ELR (cell line): Measurements from ENCODE around the gene KCNQ1.

Experiments
- DNase-seq: peaks from one replicate; pipeline ENCODE4 v3.0.0-alpha.2; 2015; ENCODE audit warnings: low read depth

Gene KCNQ1

GRCh38 chr11:2825889-2826678, 381.3 kb downstream of the KCNQ1 start:
- DNase-seq = peak; percentile 92

- no peak for DNase-seq
Observed at GRCh38 chr11:2826679-2827056, 381.9 kb downstream of the KCNQ1 start.

DNA sequence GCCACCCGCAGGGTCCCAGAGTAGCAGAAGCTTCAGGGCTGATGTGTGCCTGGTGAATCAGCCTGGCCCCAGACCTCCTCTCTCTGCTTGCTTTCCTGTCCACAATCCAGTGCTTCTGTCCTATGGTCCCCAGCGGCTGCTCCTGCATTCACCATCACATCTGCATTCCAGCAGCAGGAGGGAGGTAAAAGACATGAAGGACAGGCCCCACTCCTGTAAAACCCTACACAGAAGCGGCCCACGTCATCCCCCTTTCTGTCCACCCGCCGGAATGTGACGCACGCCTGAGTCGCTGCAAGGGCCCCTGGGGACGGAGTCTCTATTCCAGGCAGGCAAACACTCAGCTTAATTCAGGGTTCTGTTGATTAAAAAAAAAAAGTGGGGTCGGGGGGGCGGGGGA, 382.4 kb downstream of the KCNQ1 start:
- DNase-seq = peak; percentile 39

GRCh38 chr11:2827792-2828191, 383.0 kb downstream of the KCNQ1 start:
- DNase-seq = no peak

- DNase-seq = no peak
Observed at GRCh38 chr11:2828585-2829330, 383.9 kb downstream of the KCNQ1 start.

- no peak for DNase-seq
Observed at GRCh38 chr11:2830030-2830812, 385.4 kb downstream of the KCNQ1 start.

- DNase-seq = no peak
Observed at GRCh38 chr11:2830886-2831285, 386.1 kb downstream of the KCNQ1 start.

DNA sequence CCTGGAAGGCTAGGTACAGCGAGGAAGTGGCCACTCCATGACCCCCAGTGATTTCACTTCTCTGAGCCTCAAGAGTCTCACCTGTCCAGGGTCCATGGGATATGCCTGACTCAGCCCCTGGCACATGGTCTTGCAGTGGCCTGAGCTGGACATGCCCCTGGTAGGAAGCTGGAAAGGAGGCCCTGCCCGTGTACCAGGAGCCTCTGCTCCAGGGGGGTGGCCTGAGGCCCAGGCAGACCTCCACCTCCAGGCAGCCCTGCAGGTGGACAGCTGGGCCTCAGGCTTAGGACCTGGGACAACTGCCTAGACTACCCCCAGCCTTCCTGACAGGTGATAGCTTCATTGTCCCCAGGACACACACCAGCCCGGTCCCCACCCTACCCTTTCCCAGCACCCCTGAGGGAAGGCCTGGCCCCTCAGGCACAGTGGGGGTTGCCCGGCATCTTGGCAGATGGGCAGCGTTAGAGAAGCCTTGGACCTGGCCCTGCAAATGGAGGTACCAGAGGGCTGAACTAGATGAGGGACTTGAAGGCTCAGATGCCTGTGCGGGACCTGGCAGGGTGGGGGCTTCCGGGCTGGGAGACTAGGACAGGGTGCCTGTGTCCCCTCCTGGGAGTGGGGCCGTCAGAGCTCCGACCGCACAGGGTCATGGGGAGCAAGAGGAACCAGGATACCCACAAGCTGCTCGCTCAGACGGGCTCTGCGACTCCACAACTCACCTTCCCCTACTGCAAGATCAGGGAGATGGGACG, 387.1 kb downstream of the KCNQ1 start:
- DNase-seq = no peak

GRCh38 chr11:2832533-2833020, 387.8 kb downstream of the KCNQ1 start:
- DNase-seq = no peak

GRCh38 chr11:2833051-2833715, 388.4 kb downstream of the KCNQ1 start:
- no peak for DNase-seq

GRCh38 chr11:2833716-2834502, 389.1 kb downstream of the KCNQ1 start:
- no peak for DNase-seq

DNA sequence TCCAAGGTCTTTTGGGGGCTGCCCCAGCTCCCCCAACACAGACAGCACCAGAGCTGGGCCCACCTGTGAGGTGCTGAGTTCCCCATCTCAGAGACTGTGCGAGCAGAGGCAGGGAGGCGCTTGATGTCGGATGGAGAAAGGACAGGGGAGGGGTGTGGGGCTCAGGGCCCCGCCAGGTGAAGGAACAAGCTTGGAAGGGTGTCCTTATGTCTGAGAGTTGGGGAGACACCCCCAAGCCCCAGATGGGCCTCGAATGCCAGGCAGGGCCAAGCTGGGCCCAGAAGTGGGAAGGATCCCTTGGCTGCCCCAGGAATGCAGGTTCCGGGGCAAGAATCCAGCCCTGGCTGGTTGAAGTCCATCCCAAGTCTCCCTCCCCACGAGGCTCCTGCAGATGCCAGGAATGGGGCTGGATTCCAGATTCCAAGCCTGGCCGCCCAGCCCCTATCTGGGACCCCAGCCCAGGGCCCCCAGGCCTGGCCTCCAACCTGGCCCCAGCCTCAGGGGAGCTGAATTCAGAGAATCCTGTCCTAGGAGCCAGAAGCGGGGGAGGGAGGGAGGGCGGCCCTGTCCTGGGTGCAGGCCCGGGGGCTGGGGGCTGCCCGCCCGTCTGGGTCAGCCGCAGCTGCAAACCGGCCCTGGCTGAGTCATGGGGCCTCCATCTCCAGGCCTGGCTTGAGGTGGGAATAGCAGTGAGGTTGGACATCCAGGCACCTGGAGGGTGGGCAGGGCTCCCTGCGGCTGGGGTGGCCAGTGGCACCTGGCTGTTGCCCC, 389.9 kb downstream of the KCNQ1 start:
- DNase-seq = no peak

GRCh38 chr11:2835296-2835695, 390.5 kb downstream of the KCNQ1 start:
- DNase-seq = peak; percentile 29

DNA sequence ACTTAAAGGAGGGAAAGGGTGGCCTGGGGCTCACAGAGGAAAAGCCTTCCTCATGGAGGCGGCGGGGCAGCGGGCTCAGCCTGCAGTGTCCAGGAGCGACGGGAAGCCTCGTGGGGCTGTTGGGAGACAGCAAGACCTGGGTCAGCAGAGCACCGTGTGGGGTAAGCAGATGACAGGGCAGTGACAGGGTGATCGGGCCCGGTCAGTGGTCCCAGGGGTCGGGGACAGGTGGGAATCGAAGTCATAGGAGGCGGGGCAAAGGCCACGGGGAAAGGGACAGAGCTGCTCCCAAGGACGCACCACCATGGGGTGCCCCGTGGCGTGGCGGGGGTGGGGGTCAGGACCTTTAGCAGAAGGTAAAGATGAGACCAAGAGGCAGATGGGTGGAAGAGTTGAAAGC, 390.9 kb downstream of the KCNQ1 start:
- no peak for DNase-seq

GRCh38 chr11:2836315-2837095, 391.7 kb downstream of the KCNQ1 start:
- DNase-seq = no peak

DNA sequence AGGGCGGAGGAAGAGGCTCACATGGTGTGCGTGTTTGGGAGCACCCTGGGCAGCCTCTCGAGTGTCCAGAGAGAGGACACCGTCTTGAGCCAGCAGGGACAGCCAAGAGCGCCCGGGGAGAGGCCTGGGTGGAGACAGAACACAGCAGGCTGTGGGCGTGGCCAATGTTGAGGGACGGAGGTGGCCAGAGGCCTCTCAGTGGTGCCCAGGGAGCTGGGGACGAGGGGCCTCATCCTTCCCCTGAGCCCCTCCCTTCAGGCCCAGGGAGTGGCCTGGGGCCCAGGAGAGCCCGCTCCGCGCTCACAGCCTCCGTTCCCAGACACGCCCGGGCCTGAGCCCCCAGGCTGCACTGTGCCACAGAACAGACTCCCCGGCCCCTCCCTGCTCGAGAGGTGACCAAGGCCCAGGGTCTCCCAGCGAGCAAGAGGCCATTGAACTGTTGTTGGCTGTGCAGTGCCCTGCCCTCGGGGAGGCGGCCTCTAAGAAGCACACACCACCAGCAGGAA, 392.3 kb downstream of the KCNQ1 start:
- DNase-seq = peak; percentile 62

- no peak for DNase-seq
Observed at GRCh38 chr11:2837651-2838050, 392.8 kb downstream of the KCNQ1 start.

- DNase-seq = no peak
Observed at GRCh38 chr11:2838091-2838490, 393.3 kb downstream of the KCNQ1 start.
